Fibroblast of peridontal ligament (primary cell): ENCODE data around the gene HS2ST1.
"Not testable (repeated sequence)": the region's sequence is repeated elsewhere in the genome, so short reads cannot be mapped to it uniquely, and the experiment has no call there.

Source experiments
- DNase-seq: peaks from one replicate; pipeline ENCODE4 v3.0.0-alpha.2; 2010; ENCODE audit errors: extremely low read depth

HS2ST1 gene

GRCh38 chr1:86914601-86914997, at the start of gene HS2ST1:
TSS of gene HS2ST1 (plus strand) at chr1:86914635.
- no peak for DNase-seq

- DNase-seq = no peak
These were observed 48.3 kb upstream of the HS2ST1 start for GRCh38 chr1:86865973-86866637.

GRCh38 chr1:86866665-86867064, 47.8 kb upstream of the HS2ST1 start:
- peak; percentile 84 for DNase-seq

GRCh38 chr1:86867278-86867677, 47.2 kb upstream of the HS2ST1 start:
- DNase-seq = not testable (repeated sequence)

GRCh38 chr1:86868477-86868876, 46.0 kb upstream of the HS2ST1 start:
- DNase-seq = no peak

GRCh38 chr1:86871001-86871400, 43.4 kb upstream of the HS2ST1 start:
- no peak for DNase-seq

GRCh38 chr1:86872086-86872485, 42.3 kb upstream of the HS2ST1 start:
- DNase-seq = peak; percentile 38

- no peak for DNase-seq
These were observed 38.7 kb upstream of the HS2ST1 start for GRCh38 chr1:86875722-86876121.

- DNase-seq = no peak
These were observed 26.8 kb upstream of the HS2ST1 start for GRCh38 chr1:86887479-86888162.

GRCh38 chr1:86888327-86888726, 26.1 kb upstream of the HS2ST1 start:
- DNase-seq = no peak

- DNase-seq = not testable (repeated sequence)
These were observed 15.0 kb upstream of the HS2ST1 start for GRCh38 chr1:86899401-86899800.

GRCh38 chr1:86905875-86906274, 8.6 kb upstream of the HS2ST1 start:
- DNase-seq = no peak

- no peak for DNase-seq
These were observed 8.0 kb upstream of the HS2ST1 start for GRCh38 chr1:86906419-86906818.

GRCh38 chr1:86912281-86912900, 2.0 kb upstream of the HS2ST1 start:
- peak; percentile 19 for DNase-seq

GRCh38 chr1:86913399-86913895, 988 bp upstream of the HS2ST1 start:
- peak; percentile 58 for DNase-seq

GRCh38 chr1:86913896-86914600, 387 bp upstream of the HS2ST1 start, which contains the start of gene SELENOF:
TSS of gene SELENOF (minus strand) at chr1:86914126. CDS start at chr1:86914111, 15 bp downstream.
- peak; percentile 100 for DNase-seq

GRCh38 chr1:86914998-86915736, 732 bp downstream of the HS2ST1 start:
- DNase-seq = peak; percentile 56

- DNase-seq = no peak
These were observed 1.4 kb downstream of the HS2ST1 start for GRCh38 chr1:86915737-86916235.

- DNase-seq = no peak
These were observed 2.3 kb downstream of the HS2ST1 start for GRCh38 chr1:86916752-86917151.

- DNase-seq = no peak
These were observed 8.0 kb downstream of the HS2ST1 start for GRCh38 chr1:86922445-86922844.

- no peak for DNase-seq
These were observed 10.0 kb downstream of the HS2ST1 start for GRCh38 chr1:86924324-86924960.
